Measurements from ENCODE around the gene ASIP.
"Not testable (repeated sequence)": the region's sequence is repeated elsewhere in the genome, so short reads cannot be mapped to it uniquely, and the experiment has no call there.

ASIP gene, protein sequence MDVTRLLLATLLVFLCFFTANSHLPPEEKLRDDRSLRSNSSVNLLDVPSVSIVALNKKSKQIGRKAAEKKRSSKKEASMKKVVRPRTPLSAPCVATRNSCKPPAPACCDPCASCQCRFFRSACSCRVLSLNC

DNA sequence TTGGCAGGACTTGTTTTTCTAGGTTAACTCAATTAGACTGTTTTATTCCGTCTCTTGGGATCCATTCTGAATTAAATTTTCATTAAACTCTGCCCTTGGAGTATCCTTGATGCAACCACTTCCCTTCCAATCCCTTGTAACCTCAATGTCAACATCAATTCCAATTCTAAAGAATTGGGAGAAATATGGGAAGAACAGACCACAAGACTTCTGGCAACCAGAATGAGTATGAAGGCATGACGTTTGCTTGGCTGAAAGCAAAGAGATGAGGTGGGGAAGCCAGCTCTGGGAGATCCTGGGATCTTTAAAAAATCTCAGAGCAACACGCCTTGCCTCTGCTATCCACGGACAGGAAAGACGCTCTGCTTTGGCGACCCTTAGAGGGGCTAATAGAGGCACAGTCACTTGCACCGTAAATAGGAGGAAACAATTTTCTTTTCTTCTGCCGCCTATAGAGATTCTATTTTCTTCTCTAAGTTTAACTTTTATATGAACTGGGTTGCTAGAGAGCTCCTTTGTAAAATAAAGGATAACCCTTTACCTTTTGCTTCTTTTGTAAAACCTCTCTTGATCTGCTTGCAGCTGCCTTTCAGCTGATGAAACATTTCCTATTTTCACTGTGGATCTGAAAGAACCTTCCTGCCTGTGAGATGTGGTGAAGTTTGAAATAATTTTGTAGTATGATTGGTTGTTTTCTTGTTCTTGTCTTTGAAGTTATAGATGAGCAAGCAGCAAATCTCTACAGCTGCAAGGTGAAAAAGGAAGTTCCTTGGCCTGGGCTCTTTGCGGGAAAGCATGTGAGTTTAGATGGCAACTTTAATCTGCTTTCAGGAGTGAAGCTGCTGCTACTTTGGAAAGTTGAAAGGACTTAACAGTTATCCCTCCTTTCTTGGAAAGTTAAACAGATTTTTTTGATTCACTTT is at the start of gene ASIP:
TSS of gene ASIP (plus strand) at position 731 of the 923 bp plus-strand sequence. CDS start 18,952 bp downstream, outside the sequence.
- peak in 1 of 2 donors; percentile 3 for DNase-seq

GRCh38 chr20:34193051-34193450 is 48.2 kb upstream of the ASIP start:
- no peak for DNase-seq

GRCh38 chr20:34199183-34199582 is 42.0 kb upstream of the ASIP start:
- DNase-seq: no peak

DNA sequence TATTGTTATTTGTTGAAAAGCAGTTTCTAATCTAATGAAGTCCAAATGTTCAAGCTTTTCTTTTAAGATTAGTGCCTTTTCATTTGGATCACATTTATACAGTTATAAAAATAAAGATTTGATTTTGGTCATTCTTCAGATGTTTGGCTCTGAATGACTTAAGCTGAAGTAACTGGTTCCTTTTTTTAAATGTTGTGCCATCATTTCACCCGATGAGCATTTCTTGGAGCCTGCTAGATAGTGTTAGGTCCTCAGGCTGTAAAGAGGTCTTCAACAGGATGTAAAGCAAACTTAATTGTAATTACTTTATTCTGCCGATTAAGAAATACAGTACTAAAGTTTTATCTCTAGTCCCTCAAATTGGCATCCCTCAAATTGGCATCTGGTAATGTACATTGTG is 41.2 kb upstream of the ASIP start:
- no peak for DNase-seq

- no peak for DNase-seq
Measured at GRCh38 chr20:34201531-34201930, 39.7 kb upstream of the ASIP start.

- not testable (repeated sequence) for DNase-seq
Measured at GRCh38 chr20:34205172-34205880, 35.9 kb upstream of the ASIP start.

DNA sequence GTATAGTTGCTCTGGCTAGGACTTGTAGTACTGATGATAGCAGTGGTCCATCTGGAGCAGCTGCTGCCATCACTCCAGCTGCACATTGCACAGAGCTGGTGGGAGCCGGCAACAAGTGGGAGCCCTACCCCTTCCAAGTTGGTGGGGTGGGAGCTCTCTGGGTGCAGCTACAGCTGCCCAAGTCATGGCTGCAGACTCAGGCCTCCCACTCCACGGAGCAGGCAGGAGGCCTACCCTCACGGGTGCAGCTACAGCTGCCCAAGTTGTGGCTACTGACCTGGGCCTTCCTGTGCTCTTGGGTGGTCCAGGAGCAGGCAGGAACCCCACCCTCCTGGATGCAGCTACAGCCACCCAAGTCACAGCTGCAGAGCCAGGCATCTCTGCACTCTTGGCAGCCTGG is 32.1 kb upstream of the ASIP start:
- no peak for DNase-seq

DNA sequence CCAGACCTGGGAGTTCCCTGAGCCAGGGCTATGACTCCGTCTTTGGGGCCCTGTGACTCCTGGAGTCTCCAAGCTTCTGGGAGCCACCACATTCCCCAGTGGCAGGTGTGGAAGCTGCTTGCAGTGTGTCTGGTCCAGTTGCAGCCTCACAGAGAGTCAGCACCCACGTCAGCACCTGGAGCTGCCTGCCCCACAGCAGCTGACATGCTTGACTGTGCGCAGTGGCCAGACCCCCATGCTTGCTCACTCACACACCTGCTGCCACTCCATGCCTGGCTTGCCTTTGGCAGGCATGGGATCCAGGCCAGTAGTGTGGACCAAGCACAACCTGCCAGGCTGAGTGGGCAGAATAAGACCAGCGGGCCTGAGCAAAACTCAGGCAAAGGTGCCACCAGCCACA is 31.0 kb upstream of the ASIP start:
- no peak for DNase-seq

- DNase-seq: no peak
Measured at GRCh38 chr20:34211591-34211990, 29.6 kb upstream of the ASIP start.

GRCh38 chr20:34213213-34213612 is 28.0 kb upstream of the ASIP start:
- DNase-seq: no peak

- DNase-seq: peak in 1 of 2 donors; percentile 10
Measured at GRCh38 chr20:34215711-34216381, 25.4 kb upstream of the ASIP start.

GRCh38 chr20:34216382-34216742 is 24.9 kb upstream of the ASIP start:
- DNase-seq: no peak

- DNase-seq: no peak
Measured at GRCh38 chr20:34220561-34220960, 20.7 kb upstream of the ASIP start.

GRCh38 chr20:34222208-34222607 is 19.0 kb upstream of the ASIP start:
- no peak for DNase-seq

DNA sequence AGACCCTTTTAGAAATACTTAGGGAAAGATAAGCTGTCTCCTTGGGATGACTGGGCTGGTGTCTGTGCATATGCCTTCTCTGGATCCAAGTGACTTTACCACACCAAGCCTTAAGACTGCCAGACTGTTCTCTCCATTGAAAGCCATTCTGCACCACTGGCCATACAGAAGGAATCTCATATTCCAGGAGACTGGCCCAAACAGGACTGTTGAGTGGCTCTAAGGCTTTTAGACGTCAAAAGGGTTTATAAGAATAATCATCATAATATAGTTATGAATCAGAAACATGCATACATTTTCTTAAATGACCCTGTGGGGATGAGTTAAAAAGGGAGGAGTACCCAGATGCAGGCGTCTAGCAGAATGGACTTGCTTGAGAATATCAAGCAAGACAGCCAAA is 17.0 kb upstream of the ASIP start:
- DNase-seq: not testable (repeated sequence)

- no peak for DNase-seq
Measured at GRCh38 chr20:34231634-34232033, 9.6 kb upstream of the ASIP start.

DNA sequence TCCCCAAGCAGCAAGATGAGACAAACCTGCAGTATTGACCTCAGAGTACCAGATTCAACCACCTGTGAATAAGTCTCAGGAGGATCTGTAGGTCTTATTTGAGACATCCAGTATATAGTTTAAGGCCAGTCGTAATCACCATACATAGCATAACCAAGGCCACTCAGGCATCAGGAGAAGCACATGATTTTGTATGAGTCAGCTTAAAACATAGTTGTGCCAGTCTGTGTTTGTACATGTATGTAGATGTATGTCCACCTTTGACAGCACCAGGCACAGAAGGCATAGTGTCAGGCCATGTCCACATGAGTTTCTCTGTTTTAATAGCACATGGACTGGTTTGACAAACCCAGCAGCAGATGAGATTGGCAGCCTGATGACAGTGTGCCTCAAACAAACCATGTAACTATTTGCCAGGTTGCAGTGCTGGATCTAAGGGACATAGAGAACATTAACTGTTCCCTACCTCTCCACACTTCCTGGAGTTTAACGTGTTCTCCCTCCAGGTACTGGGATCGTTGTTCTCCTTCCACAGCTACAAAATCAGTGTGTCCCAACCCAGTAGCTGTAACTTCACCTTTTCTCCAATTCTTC is 8.6 kb upstream of the ASIP start:
- DNase-seq: no peak

- no peak for DNase-seq
Measured at GRCh38 chr20:34233687-34234086, 7.5 kb upstream of the ASIP start.

DNA sequence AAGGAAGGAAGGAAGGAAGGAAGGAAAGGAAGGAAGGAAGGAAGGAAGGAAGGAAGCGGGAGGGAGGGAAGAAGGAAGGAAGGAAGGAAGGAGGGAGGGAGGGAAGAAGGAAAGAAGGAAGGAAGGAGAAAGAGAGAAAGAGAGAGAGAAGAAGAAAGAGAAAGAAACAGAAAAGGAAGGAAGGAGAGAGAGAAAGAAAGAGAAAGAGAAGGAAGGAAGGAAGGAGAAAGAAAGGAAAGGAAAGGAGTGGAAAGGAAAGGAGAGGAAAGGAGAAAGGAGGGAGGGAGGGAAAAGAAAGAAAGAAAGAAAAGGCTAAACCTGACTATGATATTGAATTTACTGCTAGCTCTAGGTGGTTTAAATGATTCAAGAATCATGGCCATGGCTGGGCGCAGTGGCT is 5.3 kb upstream of the ASIP start:
- no peak for DNase-seq

DNA sequence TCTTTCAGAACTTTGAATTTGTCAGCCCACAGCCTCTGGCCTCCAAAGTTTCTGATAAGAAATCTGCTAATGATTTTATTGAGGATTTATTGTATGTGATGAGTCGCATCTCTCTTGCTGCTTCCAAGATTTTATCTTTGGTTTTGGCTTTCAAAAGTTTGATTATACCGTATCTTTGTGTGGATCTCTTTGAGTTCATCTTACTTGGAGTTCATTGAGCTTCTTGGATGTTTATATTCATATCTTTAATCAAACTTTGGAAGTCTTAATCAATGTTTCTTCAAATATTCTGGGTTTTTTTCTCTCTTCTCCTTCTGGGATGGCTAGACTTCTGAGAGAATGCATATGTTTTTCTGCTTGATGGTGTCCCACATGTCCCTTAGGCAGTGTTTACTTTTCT is 3.3 kb upstream of the ASIP start:
- no peak for DNase-seq

GRCh38 chr20:34240121-34240520 is 1.1 kb upstream of the ASIP start:
- DNase-seq: no peak

- not testable (repeated sequence) for DNase-seq
Measured at GRCh38 chr20:34242015-34242414, 792 bp downstream of the ASIP start.

GRCh38 chr20:34242879-34243278 is 1.7 kb downstream of the ASIP start:
- no peak for DNase-seq

Data from bone marrow (tissue), 2 donors.